Measurements from ENCODE around the gene RNF213. TPM values are rescaled to one million over a fixed set of nuclear protein-coding genes. Genes with fewer than 3 reads are reported as not detected.
"Not testable (repeated sequence)": the region's sequence is repeated elsewhere in the genome, so short reads cannot be mapped to it uniquely, and the experiment has no call there.

Gene RNF213
- total RNA-seq, 1 experiment from 2014 or later: 60.8 TPM

DNA sequence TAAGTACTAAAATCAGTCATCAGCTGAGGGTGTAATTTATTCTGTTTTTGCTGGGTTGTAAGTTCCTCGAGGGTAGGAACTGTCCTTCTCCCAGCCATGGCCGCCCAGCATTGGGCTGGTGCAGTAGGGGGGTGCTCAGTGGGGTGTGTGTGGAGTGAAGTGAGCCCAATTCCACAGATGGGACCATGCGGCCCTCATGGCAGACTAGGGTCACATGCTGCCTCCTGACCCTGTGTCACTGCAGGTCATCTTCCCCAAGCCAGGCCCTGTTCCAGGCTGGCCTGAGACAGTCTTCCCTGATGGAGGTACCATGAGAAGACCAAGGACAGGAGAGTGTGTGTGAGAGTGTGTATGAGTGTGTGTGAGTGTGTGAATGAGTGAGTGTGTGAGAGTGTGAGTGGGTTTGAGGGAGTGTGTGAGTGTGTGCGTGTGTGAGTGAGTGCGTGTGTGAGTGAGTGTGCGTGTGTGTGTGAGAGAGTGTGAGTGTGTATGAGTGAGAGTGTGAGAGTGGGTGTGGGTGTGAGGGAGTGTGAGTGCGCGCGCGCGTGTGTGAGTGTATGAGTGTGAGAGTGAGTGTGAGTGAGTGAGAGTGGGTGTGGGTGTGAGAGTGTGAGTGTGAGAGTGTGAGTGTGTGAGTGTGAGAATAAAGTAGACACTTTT lies 36.7 kb upstream of the RNF213 start:
- DNase-seq (ENCODE audit: extremely low read depth, low read depth): no peak

DNA sequence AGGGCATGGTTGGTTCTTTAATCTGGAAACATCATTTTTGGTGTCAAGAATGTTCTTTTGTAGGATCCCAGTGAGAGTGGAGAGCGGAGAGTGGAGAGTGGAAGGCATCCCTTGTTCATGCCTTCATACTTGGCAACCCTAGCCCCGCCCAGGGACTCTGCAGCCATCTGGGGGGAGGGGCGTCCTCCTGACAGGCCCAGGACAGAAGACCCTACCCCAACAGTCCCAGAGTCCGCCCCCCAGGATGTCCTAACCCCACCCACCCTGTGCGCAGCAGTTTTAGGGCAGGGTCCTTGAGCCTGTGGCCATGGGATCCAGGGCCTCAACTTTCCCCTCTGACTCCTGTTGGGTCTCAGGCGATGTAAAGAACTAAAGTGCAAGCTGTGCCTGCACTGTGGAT lies 36.0 kb upstream of the RNF213 start:
- DNase-seq (ENCODE audit: extremely low read depth, low read depth): no peak

GRCh38 chr17:80225230-80225629 lies 35.4 kb upstream of the RNF213 start:
- no peak for DNase-seq (ENCODE audit: extremely low read depth, low read depth)

GRCh38 chr17:80227156-80227555 lies 33.5 kb upstream of the RNF213 start:
- DNase-seq (ENCODE audit: extremely low read depth, low read depth): no peak

DNA sequence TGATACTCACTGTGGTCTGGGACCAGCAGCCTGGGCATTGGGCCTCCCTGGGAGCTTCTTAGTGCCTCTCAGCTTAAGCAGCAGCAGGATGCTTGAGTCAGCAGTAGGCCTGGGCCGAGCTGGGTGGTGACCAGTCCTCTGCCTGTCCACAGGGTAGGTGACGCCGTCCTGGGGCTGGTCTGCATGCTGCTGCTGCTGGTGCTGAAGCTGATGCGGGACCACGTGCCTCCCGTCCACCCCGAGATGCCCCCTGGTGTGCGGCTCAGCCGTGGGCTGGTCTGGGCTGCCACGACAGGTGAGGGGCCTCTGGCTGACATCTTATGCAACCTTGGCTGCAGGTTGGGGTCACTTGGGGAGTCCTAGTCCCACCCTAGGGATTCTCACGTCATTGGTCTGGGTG lies 33.0 kb upstream of the RNF213 start:
- no peak for DNase-seq (ENCODE audit: extremely low read depth, low read depth)

DNA sequence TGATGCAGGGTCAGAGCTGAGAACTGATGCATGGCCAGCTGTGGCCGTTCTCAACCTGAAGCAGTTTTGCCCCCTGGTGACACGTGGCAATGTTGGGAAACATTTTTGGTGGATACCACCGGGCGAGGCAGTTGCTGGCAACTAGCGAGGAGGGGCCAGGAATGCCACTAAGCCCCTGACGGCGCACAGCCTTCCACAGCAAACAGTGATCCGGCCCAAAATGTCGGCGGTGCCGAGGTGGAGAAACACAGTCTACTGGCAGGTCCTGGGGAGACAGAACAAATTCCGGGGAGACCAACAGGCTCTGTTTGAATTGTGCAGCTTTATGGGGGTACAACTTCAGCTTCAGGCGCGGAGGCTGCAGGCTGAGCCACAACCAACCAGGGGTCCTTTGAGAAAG lies 32.2 kb upstream of the RNF213 start:
- DNase-seq (ENCODE audit: extremely low read depth, low read depth): no peak

GRCh38 chr17:80229011-80229410 lies 31.6 kb upstream of the RNF213 start:
- no peak for DNase-seq (ENCODE audit: extremely low read depth, low read depth)

- no peak for DNase-seq (ENCODE audit: extremely low read depth, low read depth)
These were observed 28.2 kb upstream of the RNF213 start for GRCh38 chr17:80232438-80232837.

DNA sequence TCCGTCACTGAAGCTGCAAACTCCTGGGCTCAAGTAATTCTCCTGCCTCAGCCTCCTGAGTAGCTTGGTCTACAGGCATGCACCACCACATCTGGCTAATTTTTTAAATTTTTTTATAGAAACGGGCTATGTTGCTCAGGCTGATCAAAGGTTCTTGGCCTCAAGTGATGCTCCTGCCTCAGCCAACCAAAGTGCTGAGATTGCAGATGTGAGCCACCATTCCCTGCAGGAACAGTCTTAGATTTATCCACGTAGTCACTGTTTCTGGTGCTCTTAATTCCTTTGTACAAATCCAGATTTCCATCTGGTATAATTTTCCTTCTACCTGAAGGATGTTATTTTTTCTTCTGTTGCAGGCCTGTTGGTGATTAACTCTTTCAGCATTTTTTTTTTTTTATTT lies 27.4 kb upstream of the RNF213 start:
- no peak for DNase-seq (ENCODE audit: extremely low read depth, low read depth)

DNA sequence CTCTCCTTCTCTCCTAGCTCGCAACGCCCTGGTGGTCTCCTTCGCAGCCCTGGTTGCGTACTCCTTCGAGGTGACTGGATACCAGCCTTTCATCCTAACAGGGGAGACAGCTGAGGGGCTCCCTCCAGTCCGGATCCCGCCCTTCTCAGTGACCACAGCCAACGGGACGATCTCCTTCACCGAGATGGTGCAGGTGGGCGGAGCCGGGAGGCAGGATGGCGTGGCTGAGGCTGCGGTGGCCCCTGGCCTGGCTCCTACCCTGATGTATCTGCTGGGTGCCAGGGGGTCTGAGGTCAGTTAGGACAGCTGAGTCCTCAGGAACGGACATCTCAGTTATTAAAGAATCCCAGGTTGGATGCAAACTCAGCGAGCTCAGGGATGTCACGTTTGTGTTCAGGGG lies 23.7 kb upstream of the RNF213 start:
- no peak for DNase-seq (ENCODE audit: extremely low read depth, low read depth)

DNA sequence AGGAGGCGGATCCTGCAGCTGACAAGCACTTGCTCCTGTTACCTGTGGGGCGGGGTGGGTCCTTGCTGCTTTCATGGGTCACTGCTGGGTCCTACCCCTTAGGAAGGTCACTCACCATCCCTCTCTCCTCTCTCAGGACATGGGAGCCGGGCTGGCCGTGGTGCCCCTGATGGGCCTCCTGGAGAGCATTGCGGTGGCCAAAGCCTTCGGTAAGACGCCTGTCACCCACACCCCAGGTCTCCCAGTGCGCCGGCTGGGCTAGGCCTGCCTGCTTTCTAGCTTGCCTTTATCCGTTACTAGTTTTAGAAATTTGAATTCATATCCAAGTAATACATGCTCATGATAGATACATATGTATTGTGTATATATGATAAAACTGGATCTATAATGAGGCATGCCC lies 23.3 kb upstream of the RNF213 start:
- no peak for DNase-seq (ENCODE audit: extremely low read depth, low read depth)

DNA sequence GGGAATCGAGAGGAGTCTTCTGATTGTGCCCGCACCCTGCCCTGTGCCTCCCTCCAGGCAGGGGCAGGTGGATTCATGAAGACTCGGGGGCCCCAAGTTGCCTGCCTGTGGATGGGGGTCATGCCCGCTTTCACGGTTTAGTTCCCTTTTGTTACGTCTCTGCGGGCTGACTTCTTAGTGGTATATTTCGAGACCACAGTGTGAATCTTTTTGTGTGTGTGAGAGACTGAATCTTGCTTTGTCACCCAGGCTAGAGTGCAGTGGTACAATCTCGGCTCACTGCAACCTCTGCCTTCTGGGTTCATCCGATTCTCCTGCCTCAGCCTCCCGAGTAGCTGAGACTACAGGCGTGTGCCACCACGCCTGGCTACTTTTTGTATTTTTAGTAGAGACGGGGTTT lies 18.1 kb upstream of the RNF213 start:
- no peak for DNase-seq (ENCODE audit: extremely low read depth, low read depth)

GRCh38 chr17:80243526-80244433 lies 16.9 kb upstream of the RNF213 start:
- no peak for DNase-seq (ENCODE audit: extremely low read depth, low read depth)

DNA sequence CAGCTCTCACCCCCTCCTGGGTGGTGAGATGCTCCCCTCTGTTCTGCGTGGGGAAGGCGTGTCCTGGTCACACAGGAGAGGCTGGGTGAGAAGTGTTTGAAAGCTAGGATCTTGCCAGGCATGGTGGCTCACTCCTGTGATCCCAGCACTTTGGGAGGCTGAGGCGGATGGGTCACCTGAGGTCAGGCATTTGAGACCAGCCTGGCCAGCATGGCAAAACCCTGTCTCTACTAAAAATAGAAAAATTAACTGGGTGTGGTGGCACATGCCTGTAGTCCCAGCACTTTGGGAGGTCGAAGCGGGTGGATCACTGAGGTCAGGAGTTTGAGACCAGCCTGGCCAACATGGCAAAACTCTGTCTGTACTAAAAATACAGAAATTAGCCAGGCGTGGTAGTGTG lies 16.2 kb upstream of the RNF213 start:
- DNase-seq (ENCODE audit: extremely low read depth, low read depth): not testable (repeated sequence)

DNA sequence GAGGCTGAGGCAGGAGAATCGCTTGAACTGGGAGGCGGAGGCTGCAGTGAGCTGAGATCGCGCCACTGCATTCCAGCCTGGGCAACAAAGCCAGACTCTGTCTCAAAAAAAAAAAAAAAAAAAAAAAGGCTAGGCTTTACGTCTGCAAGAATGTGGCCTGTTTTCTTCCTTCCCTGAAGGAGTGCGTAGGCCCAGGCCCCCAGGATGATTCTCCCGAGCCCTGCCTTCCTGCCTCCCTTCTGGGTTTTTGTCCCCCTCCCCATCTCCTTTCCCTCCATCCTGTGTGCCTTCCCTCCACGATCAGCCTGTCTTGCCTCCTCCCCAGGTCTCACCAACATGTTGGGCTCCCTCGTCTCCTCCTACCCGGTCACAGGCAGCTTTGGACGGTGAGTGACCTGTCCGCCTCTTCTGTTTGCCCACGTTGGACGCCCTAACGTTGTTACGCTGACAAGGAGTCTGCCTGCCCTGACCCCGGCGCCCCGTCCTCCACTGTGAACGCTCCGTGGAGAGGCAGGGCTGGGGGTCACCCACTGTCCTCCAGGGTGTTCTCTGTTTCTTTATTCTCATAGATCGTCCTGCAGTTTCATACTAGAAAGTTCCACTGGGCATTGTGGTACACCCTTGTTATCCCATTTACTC lies 15.7 kb upstream of the RNF213 start:
- DNase-seq (ENCODE audit: extremely low read depth, low read depth): no peak

- no peak for DNase-seq (ENCODE audit: extremely low read depth, low read depth)
These were observed 14.9 kb upstream of the RNF213 start for GRCh38 chr17:80245566-80246265.

- no peak for DNase-seq (ENCODE audit: extremely low read depth, low read depth)
These were observed 14.4 kb upstream of the RNF213 start for GRCh38 chr17:80246266-80246681.

DNA sequence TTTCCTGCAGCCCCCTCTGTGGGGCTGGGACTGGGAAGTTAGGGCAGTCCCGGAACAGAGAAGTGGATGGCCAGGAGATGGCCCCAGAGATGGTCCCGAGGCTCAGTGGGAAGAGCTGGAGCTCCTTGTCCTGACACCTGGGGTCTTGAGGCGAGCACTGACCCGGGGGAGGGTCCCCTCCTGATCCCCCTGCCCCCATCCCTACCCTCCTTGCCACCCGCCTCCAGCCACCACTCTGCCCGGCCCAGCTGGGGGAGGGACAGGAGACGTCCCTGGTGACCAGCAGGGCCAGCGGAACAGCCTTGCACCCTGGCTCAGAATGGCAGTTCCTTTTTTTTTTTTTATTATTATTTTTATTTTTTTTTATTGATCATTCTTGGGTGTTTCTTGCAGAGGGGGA lies 13.9 kb upstream of the RNF213 start:
- no peak for DNase-seq (ENCODE audit: extremely low read depth, low read depth)

DNA sequence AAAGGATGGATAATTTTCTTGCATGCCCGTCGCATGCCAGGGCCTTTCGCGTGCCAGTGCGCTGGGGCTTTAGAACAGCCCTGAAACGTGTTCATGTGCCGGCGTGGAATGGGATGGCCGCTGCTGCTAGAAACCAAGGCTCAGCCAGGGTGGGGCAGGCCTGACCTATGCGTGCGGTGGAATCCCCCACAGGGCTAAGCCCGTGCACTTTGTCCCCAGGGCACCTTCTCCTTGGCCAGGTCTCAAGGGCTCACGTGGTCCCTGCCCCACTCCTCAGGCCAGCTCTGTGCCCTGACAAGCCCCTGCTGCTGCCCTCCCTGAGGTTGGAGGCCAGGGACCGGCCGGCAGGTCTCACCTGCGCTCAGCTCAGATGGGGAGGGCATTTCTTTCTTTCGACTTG lies 13.1 kb upstream of the RNF213 start:
- DNase-seq (ENCODE audit: extremely low read depth, low read depth): no peak

DNA sequence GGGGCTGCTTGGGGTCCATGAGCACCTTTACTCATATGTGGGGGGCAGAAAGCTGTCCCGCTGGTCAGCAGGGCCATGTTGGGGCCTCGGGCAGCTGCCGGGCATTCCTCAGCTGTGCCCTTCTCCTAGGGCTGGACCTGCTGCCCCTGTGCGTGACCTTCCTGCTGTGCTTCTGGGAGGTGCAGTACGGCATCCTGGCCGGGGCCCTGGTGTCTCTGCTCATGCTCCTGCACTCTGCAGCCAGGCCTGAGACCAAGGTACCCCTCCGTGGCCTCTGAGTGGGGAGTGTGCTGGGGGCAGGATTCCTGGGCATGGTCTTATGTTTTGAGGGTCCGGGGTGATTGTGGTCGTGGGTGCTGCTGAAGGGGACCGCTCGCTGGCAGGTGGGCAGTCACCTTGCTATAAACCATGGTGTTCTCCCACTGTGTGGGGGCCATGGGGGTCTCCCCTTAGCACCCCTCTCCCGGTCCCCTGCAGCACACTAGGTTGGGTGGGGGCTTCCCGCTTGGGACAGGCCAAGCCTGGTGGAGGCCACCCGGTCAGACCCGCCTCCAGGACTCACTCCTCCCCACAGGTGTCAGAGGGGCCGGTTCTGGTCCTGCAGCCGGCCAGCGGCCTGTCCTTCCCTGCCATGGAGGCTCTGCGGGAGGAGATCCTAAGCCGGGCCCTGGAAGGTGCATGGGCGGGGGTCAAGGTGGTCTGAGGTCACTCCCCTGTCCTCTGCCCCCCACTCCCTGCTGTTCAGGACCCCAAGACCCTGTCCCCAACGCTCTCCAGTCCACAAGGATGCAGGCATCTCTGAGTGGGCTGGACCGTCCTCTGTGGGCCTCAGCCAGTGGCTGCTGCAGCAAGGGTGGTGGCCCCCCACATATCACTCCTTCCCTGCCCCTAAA lies 12.4 kb upstream of the RNF213 start:
- no peak for DNase-seq (ENCODE audit: extremely low read depth, low read depth)
